K562 (cell line): Measurements from ENCODE around the gene LMBR1L. TPM values are rescaled to one million over a fixed set of nuclear protein-coding genes. Genes with fewer than 3 reads are reported as not detected.
A peak's percentile ranks its signal among the peaks of the same experiment; 100 is the strongest.

Experiments
- CBFA2T3 ChIP-seq: fragments of 450-650 bp; IDR thresholded peaks from 2 replicates; pipeline ENCODE4 v1.6.1; 2017
- CHD2 ChIP-seq: IDR thresholded peaks from 2 replicates; pipeline ENCODE4 v1.6.1; 2011; ENCODE audit warnings: low read depth, low read length
- FOSL1 ChIP-seq: fragments of 200-800 bp; sonication (Bioruptor generic); conservative IDR thresholded peaks from 2 replicates; pipeline ENCODE4 v1.6.1; 2016; ENCODE audit warnings: missing genetic modification characterization, missing compliant biosample characterization
- FOXJ2 ChIP-seq: fragments of 200-800 bp; sonication (Bioruptor generic); IDR thresholded peaks from 2 replicates; pipeline ENCODE4 v1.6.1; 2016; ENCODE audit warnings: missing genetic modification characterization, missing compliant biosample characterization
- GABPB1 ChIP-seq: sonication (generic); formaldehyde crosslinking; IDR thresholded peaks from 2 replicates; pipeline ENCODE4 v1.8.0; 2022; ENCODE audit warnings: mild to moderate bottlenecking, missing genetic modification reagents
- GTF2A2 ChIP-seq: IDR thresholded peaks from 2 replicates; pipeline ENCODE4 v1.6.1; 2016; ENCODE audit warnings: mild to moderate bottlenecking, missing genetic modification characterization, missing compliant biosample characterization
- HNRNPH1 ChIP-seq: fragments of 200-400 bp; formaldehyde crosslinking; optimal IDR thresholded peaks from 2 replicates; pipeline ENCODE3; 2017; ENCODE audit warnings: low read depth, mild to moderate bottlenecking, low read length, moderate library complexity
- HNRNPL ChIP-seq: fragments of 200-400 bp; formaldehyde crosslinking; IDR thresholded peaks from 2 replicates; pipeline ENCODE4 v1.6.1; 2017; ENCODE audit warnings: low read depth, mild to moderate bottlenecking, low read length
- IRF2 ChIP-seq: sonication (generic); formaldehyde crosslinking; IDR thresholded peaks from 2 replicates; pipeline ENCODE4 v1.8.1; 2022; ENCODE audit warnings: mild to moderate bottlenecking, missing genetic modification reagents
- KLF13 ChIP-seq: fragments of 450-650 bp; IDR thresholded peaks from 2 replicates; pipeline ENCODE4 v1.6.1; 2016; ENCODE audit warnings: missing genetic modification characterization, low read depth, mild to moderate bottlenecking, missing compliant biosample characterization, moderate library complexity, borderline replicate concordance
- NCOA6 ChIP-seq: fragments of 450-650 bp; IDR thresholded peaks from 2 replicates; pipeline ENCODE4 v1.6.1; 2017; ENCODE audit warnings: mild to moderate bottlenecking
- RBM25 ChIP-seq: fragments of 200-400 bp; formaldehyde crosslinking; IDR thresholded peaks from 2 replicates; pipeline ENCODE4 v1.6.1; 2018; ENCODE audit warnings: low read length, low read depth, moderate library complexity; ENCODE audit not compliant: severe bottlenecking
- SMARCA4 ChIP-seq: fragments of 450-650 bp; IDR thresholded peaks from 2 replicates; pipeline ENCODE4 v1.6.1; 2016
- TCF7L2 ChIP-seq: fragments of 150-350 bp; IDR thresholded peaks from 2 replicates; pipeline ENCODE4 v1.6.1; 2016; ENCODE audit warnings: low read depth, mild to moderate bottlenecking, low read length, moderate library complexity
- TCFL5 ChIP-seq: fragments of 250-450 bp; sonication (Bioruptor Pico); conservative IDR thresholded peaks from 2 replicates; pipeline ENCODE4 v1.6.1; 2021; ENCODE audit warnings: mild to moderate bottlenecking, moderate library complexity, matching md5 sums
- U2AF1 ChIP-seq: fragments of 200-400 bp; formaldehyde crosslinking; optimal IDR thresholded peaks from 2 replicates; pipeline ENCODE3; 2017; ENCODE audit warnings: mild to moderate bottlenecking, low read depth, low read length, moderate library complexity
- ZNF174 ChIP-seq: fragments of 250-450 bp; sonication (Bioruptor Pico); IDR thresholded peaks from 2 replicates; pipeline ENCODE4 v1.4.0; 2020; ENCODE audit warnings: mild to moderate bottlenecking
- ZNF175 ChIP-seq: fragments of 200-800 bp; sonication (Bioruptor generic); IDR thresholded peaks from 2 replicates; pipeline ENCODE4 v1.6.1; 2016; ENCODE audit warnings: low read depth, mild to moderate bottlenecking, missing genetic modification characterization, missing compliant biosample characterization
- ZNF445 ChIP-seq: fragments of 250-450 bp; sonication (Bioruptor Pico); IDR thresholded peaks from 2 replicates; pipeline ENCODE4 v1.4.0; 2020; ENCODE audit warnings: low read depth, mild to moderate bottlenecking, moderate library complexity
- ZNF717 ChIP-seq: fragments of 250-450 bp; sonication (Bioruptor Pico); IDR thresholded peaks from 2 replicates; pipeline ENCODE4 v1.5.0; 2021
- polyA plus RNA-seq, 8 experiments: library from polyadenylated mRNA; depleted of rRNA in 4 of 8; stranded (reverse) in 5 of 8; unstranded in 3 of 8; fragments of >200 nt; fragmentation: Nextera tagmentation in 2 of 8; fragmentation: Illumina TruSeq in 1 of 8; extraction: Ambion mirVana in 2 of 8; extraction: Trizol in 1 of 8; gene quantifications; 2 replicates each; pipeline versions ENCODE4 v1.2.1 to v1.2.3, GENCODE V29; 2011 to 2014; ENCODE audit warnings: inconsistent platforms in 1 of 8, missing spikeins in 1 of 8
- total RNA-seq, 7 experiments: library from RNA; depleted of rRNA in 6 of 7; stranded (reverse); fragments of >200 nt in 6 of 7; fragmentation: Illumina TruSeq in 2 of 7; extraction: Trizol in 2 of 7; gene quantifications; 2 replicates each; pipeline versions ENCODE4 v1.2.1 to v1.2.3, GENCODE V29; 2011 to 2021; ENCODE audit warnings: low replicate concordance in 1 of 7
- TF ChIP-seq, protein P1 (sequence below): fragments of 450-650 bp; formaldehyde crosslinking; IDR thresholded peaks from 2 replicates; pipeline ENCODE4 v1.4.0; 2020; ENCODE audit warnings: mild to moderate bottlenecking, moderate library complexity
- TF ChIP-seq, protein P2 (sequence below): fragments of 250-450 bp; sonication (Bioruptor Pico); IDR thresholded peaks from 2 replicates; pipeline ENCODE4 v1.8.0; 2022; ENCODE audit warnings: moderate library complexity, mild to moderate bottlenecking, inconsistent platforms
- TF ChIP-seq, protein P3 (sequence below): sonication (generic); formaldehyde crosslinking; IDR thresholded peaks from 2 replicates; pipeline ENCODE4 v1.8.0; 2022; ENCODE audit warnings: missing genetic modification reagents, mild to moderate bottlenecking, borderline replicate concordance
- TF ChIP-seq, protein P4 (sequence below): fragments of 450-650 bp; formaldehyde crosslinking; IDR thresholded peaks from 2 replicates; pipeline ENCODE4 v1.4.0; 2022; ENCODE audit warnings: mild to moderate bottlenecking, moderate library complexity
- TF ChIP-seq, protein P5 (sequence below): IDR thresholded peaks from 3 replicates; pipeline ENCODE4 v1.6.1; 2011; ENCODE audit warnings: borderline replicate concordance, mild to moderate bottlenecking; ENCODE audit not compliant: insufficient read length, insufficient read depth

Gene LMBR1L
- total and polyA plus RNA-seq, 9 of the 15 experiments (the other 6 are each of a cell fraction or from before 2014, with no cell fraction given), result 2.5 to 57.0 (median 31.1) TPM

DNA sequence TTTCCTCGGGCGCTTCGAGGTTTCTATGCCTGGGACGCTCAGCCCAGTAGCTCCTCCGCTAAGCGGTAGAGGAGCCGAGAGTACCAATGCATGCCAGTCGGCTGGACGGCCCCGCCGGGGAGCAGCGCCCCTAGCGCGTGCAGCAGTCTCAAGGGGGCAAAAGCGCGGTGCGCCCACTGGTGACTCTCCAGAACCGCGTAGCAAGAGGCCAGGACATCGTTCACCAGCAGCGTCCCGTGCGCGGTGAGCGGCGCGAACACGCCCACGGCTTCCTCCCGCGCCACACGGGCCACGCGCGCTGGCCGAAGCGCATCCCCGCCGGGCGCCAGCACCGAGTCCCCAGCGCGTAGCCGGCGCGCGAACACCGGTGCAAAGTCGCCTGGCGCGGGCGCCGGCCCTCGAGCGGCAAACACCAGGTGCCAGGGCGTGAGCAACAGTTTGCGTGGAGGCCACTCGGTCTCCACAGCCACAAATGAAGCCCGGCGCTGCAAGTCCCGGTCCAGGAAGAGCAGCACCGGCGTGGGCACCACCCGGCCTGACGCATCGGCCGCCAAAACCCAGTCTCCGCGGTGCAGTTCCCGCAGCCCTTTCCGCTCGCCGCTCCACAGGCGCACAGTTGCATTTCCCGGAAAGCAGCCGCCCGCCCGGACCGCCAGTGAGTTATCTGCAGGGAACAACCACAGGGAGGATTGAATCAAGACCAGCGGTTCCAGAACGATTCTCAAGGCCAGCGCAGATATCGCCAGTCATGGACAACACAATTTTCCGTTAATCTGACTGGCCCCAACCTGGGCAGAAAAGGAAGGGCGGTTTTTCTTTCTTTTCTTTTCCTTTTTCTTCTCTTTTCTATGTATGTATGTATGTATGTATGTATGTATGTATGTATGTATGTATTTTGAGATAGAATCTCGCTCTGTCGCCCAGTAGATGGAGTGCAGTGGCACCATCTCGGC is 20.6 kb downstream of the LMBR1L start (continued):
- TF ChIP-seq, protein P1, sequence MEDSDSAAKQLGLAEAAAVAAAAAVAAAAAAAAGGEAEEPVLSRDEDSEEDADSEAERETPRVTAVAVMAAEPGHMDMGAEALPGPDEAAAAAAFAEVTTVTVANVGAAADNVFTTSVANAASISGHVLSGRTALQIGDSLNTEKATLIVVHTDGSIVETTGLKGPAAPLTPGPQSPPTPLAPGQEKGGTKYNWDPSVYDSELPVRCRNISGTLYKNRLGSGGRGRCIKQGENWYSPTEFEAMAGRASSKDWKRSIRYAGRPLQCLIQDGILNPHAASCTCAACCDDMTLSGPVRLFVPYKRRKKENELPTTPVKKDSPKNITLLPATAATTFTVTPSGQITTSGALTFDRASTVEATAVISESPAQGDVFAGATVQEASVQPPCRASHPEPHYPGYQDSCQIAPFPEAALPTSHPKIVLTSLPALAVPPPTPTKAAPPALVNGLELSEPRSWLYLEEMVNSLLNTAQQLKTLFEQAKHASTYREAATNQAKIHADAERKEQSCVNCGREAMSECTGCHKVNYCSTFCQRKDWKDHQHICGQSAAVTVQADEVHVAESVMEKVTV (CRISPR knock-in tag), result no peak
- TF ChIP-seq TCF7L2 (no peak), ZNF175 (no peak), FOXJ2 (no peak), NCOA6 (no peak), CBFA2T3 (peak; percentile 94), HNRNPL (peak; percentile 81), RBM25 (peak; percentile 12), GTF2A2 (tag) (no peak), TCFL5 (CRISPR knock-in tag) (no peak), U2AF1 (no peak), SMARCA4 (peak; percentile 82), FOSL1 (tag) (peak; percentile 53; the same call in 1 of the 2 replicates), ZNF174 (CRISPR knock-in tag) (no peak), ZNF717 (no peak), IRF2 (no peak), ZNF445 (CRISPR knock-in tag) (no peak), KLF13 (no peak), CHD2 (no peak), GABPB1 (CRISPR knock-in tag) (peak; percentile 57; the same call in 1 of the 2 replicates), HNRNPH1 (no peak)
- TF ChIP-seq, protein P2, sequence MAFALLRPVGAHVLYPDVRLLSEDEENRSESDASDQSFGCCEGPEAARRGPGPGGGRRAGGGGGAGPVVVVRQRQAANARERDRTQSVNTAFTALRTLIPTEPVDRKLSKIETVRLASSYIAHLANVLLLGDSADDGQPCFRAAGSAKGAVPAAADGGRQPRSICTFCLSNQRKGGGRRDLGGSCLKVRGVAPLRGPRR (CRISPR knock-in tag), result no peak
- TF ChIP-seq, protein P3, sequence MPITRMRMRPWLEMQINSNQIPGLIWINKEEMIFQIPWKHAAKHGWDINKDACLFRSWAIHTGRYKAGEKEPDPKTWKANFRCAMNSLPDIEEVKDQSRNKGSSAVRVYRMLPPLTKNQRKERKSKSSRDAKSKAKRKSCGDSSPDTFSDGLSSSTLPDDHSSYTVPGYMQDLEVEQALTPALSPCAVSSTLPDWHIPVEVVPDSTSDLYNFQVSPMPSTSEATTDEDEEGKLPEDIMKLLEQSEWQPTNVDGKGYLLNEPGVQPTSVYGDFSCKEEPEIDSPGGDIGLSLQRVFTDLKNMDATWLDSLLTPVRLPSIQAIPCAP (CRISPR knock-in tag), result no peak
- TF ChIP-seq, protein P4, sequence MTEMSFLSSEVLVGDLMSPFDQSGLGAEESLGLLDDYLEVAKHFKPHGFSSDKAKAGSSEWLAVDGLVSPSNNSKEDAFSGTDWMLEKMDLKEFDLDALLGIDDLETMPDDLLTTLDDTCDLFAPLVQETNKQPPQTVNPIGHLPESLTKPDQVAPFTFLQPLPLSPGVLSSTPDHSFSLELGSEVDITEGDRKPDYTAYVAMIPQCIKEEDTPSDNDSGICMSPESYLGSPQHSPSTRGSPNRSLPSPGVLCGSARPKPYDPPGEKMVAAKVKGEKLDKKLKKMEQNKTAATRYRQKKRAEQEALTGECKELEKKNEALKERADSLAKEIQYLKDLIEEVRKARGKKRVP (CRISPR knock-in tag), result no peak
- TF ChIP-seq, protein P5, sequence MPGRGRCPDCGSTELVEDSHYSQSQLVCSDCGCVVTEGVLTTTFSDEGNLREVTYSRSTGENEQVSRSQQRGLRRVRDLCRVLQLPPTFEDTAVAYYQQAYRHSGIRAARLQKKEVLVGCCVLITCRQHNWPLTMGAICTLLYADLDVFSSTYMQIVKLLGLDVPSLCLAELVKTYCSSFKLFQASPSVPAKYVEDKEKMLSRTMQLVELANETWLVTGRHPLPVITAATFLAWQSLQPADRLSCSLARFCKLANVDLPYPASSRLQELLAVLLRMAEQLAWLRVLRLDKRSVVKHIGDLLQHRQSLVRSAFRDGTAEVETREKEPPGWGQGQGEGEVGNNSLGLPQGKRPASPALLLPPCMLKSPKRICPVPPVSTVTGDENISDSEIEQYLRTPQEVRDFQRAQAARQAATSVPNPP, result no peak
